ENCODE results near the gene TPPP2.
"Not testable (repeated sequence)": the region's sequence is repeated elsewhere in the genome, so short reads cannot be mapped to it uniquely, and the experiment has no call there.

Gene TPPP2

DNA sequence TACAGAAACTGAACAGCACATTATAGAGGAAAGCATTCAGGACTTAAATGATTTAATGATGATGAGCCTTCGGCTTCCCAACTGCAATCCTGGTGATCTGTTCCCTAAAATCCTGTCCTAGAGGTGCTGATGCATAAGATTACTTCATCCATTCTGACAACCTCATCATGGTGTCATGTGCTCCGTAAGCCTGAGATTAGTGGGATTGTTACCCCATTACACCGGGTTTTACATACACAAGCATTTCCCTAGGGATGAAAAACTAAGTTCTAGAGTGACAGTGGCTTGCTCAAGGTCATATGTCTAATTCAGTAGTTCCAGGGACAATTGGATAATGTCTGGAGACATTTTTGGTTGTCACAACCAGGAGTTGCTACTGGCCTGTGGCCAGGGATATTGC lies 7.1 kb downstream of the TPPP2 start:
- H3K27ac ChIP-seq (ENCODE audit: low read length), result no peak overlapping the region

DNA sequence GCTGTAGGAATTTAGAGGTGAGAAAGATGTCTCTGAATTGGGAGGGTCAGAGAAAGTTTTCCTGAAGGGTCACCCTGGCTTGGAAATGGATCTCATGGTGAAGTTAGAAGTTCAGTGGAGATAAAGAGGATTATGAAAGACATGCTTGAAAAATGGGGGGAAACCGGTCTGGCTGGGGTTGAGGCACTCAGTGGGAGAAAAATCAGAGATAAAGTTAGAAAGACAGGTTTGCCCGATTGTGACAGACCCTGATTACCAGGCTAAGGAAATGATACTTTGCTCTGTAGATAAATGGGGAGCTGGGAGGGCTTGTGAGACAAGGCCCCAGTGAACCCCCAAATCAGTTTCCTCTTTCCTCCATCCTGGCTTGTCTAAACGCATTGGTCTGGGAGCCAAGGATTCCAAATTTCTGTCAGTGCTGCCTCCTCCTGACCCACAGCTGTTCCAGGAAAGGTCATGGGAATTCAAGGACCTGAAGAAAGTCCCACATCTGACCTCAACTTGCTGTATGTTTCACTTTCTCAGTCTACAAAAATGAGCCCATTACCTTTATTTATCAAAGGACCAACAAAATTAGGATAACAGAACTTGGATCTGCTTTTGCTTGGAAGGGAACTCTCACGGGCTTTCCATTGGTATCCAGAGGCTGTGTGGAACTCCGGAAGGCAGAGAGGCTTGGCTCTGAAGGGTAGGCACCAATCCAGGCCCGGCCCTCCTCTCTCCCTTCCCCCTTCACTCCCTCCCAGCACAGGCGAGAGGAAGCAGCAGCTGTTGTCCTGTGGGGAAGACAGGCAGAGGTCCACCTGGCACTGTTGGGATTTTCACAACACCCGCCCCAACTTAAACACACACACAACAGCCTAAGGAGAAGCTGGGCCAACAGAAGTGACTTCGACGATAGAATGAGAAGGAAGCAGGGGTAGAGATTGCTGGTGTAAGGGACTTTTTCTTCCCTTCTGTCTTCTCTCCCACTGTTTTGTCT lies 8.7 kb downstream of the TPPP2 start:
- Histone ChIP-seq H3K4me3 (ENCODE audit: low read length in 2 of 2) (peak overlapping the region; percentile 29 to 57), H3K9me3 (ENCODE audit: control insufficient read depth in 2 of 2, low read length in 2 of 2) (no peaks in the 10 kb centered on the region), H3K36me3 (ENCODE audit: control insufficient read depth in 2 of 2, insufficient read depth in 2 of 2, low read length in 2 of 2) (no peaks in the 10 kb centered on the region), H3K9ac (ENCODE audit: low read length in 2 of 2) (peak overlapping the region; percentile 12 to 47), H3K4me1 (ENCODE audit: control insufficient read depth, insufficient read depth, low read length) (peaks cover 20% of the 10 kb centered on the region), H3K27me3 (ENCODE audit: control insufficient read depth in 1 of 2, insufficient read depth in 2 of 2, low read length in 2 of 2) (no peaks in the 10 kb centered on the region), H3K27ac (ENCODE audit: low read length) (peak overlapping the region; percentile 81)

More for the DNA sequence above, 7.1 kb downstream of the TPPP2 start:
- Histone ChIP-seq H3K4me3 (ENCODE audit: low read length in 2 of 2) (no peak overlapping the region), H3K27me3 (ENCODE audit: control insufficient read depth in 1 of 2, insufficient read depth in 2 of 2, low read length in 2 of 2) (no peaks in the 10 kb centered on the region), H3K9me3 (ENCODE audit: control insufficient read depth in 2 of 2, low read length in 2 of 2) (no peaks in the 10 kb centered on the region), H3K36me3 (ENCODE audit: control insufficient read depth in 2 of 2, insufficient read depth in 2 of 2, low read length in 2 of 2) (no peaks in the 10 kb centered on the region), H3K9ac (ENCODE audit: low read length in 2 of 2) (no peak overlapping the region), H3K4me1 (ENCODE audit: control insufficient read depth, insufficient read depth, low read length) (peaks cover 25% of the 10 kb centered on the region)

DNA sequence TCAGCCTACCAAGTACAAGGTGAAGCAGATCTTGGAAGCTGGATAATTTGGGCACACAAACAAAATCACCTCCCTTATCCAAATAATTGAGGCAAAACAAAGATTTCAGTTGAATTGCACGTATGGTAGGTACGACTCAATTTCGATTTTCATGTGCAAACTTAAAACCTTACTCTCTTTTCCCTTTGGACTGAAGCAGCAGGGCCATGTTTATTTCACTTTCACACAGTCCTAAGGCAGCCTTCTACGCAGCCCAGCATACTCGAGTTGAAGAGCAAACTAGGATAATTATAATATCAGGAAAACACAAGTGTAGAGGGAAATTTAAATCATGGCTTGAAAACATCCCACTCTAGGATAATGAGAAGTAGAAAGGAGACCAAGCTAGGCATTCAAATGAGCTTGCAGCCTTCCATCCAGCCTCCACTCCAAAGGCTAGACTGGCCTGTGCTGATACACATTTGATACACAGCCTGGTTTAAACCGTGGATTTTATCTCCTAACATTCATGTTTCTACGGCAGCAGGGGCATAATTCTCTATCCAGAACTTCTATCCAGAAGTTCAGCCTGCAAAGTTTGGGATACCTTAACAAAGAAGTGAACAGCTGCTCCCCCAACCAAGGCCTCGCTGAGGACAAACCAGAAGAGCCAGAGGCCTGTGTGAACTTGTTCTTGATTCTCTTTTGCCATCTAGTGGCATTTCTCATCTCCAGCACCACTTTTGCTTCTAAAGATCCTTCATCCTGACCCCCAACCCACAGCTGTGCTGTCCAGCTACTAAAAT lies 9.8 kb downstream of the TPPP2 start:
- Histone ChIP-seq H3K27ac (ENCODE audit: low read length) (peak overlapping the region; percentile 81), H3K27me3 (ENCODE audit: control insufficient read depth in 1 of 2, insufficient read depth in 2 of 2, low read length in 2 of 2) (peaks cover 0 to 3% of the 10 kb centered on the region in 2 donors), H3K9me3 (ENCODE audit: control insufficient read depth in 2 of 2, low read length in 2 of 2) (no peaks in the 10 kb centered on the region), H3K36me3 (ENCODE audit: control insufficient read depth in 2 of 2, insufficient read depth in 2 of 2, low read length in 2 of 2) (no peaks in the 10 kb centered on the region), H3K9ac (ENCODE audit: low read length in 2 of 2) (peak overlapping the region; percentile 12 to 51), H3K4me1 (ENCODE audit: control insufficient read depth, insufficient read depth, low read length) (peaks cover 20% of the 10 kb centered on the region), H3K4me3 (ENCODE audit: low read length in 2 of 2) (peak overlapping the region; percentile 29 to 57)

DNA sequence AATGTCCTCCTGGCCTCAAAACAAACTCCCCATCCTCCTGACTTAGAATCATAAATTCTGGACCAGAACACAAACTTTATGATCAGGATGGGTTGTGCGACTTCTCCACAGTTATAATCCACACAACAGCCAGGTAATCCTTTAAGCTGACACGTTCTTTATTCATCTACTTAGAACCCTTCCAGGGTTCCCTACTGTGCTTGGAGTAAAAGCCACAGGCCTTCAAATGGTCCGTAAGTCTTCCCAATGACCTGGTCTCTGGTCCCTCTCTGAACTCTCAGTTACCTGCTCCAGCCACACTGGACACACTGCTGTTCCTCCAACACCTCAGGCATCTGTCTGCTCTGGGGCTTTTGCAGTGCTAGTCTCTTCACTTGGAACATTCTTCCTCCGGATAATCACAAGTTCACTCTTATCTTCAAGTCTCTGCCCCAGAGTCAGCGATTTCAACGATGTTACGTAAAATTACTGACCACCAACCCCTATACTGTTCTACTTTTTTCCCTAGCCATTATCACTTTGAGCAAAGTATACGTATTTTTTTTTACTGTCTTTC lies 10.4 kb downstream of the TPPP2 start:
- Histone ChIP-seq H3K27me3 (ENCODE audit: control insufficient read depth in 1 of 2, insufficient read depth in 2 of 2, low read length in 2 of 2) (peaks cover 0 to 3% of the 10 kb centered on the region in 2 donors), H3K9ac (ENCODE audit: low read length in 2 of 2) (no peak overlapping the region), H3K4me1 (ENCODE audit: control insufficient read depth, insufficient read depth, low read length) (peaks cover 20% of the 10 kb centered on the region), H3K4me3 (ENCODE audit: low read length in 2 of 2) (no peak overlapping the region), H3K27ac (ENCODE audit: low read length) (no peak overlapping the region), H3K36me3 (ENCODE audit: control insufficient read depth in 2 of 2, insufficient read depth in 2 of 2, low read length in 2 of 2) (no peaks in the 10 kb centered on the region), H3K9me3 (ENCODE audit: control insufficient read depth in 2 of 2, low read length in 2 of 2) (no peaks in the 10 kb centered on the region)

DNA sequence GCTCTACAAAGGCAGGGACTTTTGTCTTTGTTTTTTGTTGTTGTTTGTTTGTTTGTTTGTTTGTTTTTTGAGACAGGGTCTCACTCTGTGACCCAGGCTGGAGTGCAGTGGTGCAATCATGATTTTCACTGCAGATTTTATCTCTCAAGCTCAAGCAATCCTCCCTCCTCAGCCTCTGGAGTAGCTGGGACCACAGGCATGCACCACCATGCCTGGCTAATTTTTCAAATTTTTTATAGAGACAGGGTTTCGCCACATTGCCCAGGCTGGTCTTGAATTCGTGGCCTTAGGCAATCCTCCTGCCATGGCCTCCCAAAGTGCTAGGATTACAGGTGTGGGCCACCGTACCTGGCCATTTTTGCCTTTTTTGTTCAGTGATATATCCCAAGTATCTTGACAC lies 10.9 kb downstream of the TPPP2 start:
- H3K4me3 ChIP-seq (ENCODE audit: low read length in 2 of 2); H3K9ac ChIP-seq (ENCODE audit: low read length in 2 of 2); H3K9me3 ChIP-seq (ENCODE audit: control insufficient read depth in 2 of 2, low read length in 2 of 2); H3K27me3 ChIP-seq (ENCODE audit: control insufficient read depth in 1 of 2, insufficient read depth in 2 of 2, low read length in 2 of 2); H3K36me3 ChIP-seq (ENCODE audit: control insufficient read depth in 2 of 2, insufficient read depth in 2 of 2, low read length in 2 of 2); H3K27ac ChIP-seq (ENCODE audit: low read length): not testable (repeated sequence)
- H3K4me1 ChIP-seq (ENCODE audit: control insufficient read depth, insufficient read depth, low read length), result peaks cover 20% of the 10 kb centered on the region

DNA sequence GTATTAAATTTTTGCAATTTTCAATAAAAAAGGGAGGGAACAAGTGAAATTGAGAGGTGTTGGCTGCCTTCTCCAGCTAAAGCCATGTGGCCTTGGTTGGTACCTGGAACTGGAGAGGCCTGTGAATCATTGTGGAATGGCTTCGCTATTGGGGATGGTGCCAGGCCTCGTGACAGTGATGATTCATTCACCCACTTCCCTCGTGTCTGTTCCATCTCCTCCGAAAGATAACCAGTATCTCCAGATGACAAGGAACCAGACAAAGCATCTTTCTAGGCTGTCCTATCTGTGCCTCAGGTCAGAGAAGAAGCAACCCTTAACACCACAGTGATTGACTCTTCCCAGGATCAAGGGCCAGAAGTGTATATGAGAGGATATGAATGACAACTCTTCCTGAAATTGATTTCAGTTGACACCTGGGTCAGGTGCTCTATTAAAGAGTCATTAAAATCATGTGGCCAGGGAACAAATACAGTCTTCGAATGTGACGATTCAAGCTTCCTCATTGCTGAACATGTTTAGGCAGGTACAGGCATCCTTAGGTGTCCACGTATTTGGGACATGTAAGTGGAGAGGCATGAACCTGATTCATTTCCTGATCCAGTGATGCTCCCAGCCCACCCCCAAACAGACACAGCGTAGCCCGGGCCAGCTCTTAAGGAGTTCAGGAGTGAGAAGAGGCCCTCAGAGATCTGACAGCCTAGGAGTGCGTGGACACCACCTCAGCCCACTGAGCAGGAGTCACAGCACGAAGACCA lies 11.8 kb downstream of the TPPP2 start, which contains the start of gene RNASE7:
TSS of gene RNASE7 (plus strand) at position 687 of the 758 bp plus-strand sequence. CDS start 631 bp downstream, outside the sequence.
- H3K4me1 ChIP-seq (ENCODE audit: control insufficient read depth, insufficient read depth, low read length), result peaks cover 18% of the 10 kb centered on the region
- no peaks in the 10 kb centered on the region for H3K9me3 ChIP-seq (ENCODE audit: control insufficient read depth in 2 of 2, low read length in 2 of 2)
- H3K4me3 ChIP-seq (ENCODE audit: low read length in 2 of 2), result no peak within 1 kb of the TSS
- H3K27me3 ChIP-seq (ENCODE audit: control insufficient read depth in 1 of 2, insufficient read depth in 2 of 2, low read length in 2 of 2), result peaks cover 0 to 3% of the 10 kb centered on the region in 2 donors
- no peak within 1 kb of the TSS for H3K27ac ChIP-seq (ENCODE audit: low read length)
- no peaks in the 10 kb centered on the region for H3K36me3 ChIP-seq (ENCODE audit: control insufficient read depth in 2 of 2, insufficient read depth in 2 of 2, low read length in 2 of 2)
- no peak within 1 kb of the TSS for H3K9ac ChIP-seq (ENCODE audit: low read length in 2 of 2)

DNA sequence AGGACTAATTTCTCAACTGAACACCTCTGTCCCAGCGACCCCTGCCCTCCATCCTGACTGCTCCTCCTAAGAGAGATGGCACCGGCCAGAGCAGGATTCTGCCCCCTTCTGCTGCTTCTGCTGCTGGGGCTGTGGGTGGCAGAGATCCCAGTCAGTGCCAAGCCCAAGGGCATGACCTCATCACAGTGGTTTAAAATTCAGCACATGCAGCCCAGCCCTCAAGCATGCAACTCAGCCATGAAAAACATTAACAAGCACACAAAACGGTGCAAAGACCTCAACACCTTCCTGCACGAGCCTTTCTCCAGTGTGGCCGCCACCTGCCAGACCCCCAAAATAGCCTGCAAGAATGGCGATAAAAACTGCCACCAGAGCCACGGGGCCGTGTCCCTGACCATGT lies 12.9 kb downstream of the TPPP2 start:
- peaks cover 18% of the 10 kb centered on the region for H3K4me1 ChIP-seq (ENCODE audit: control insufficient read depth, insufficient read depth, low read length)

DNA sequence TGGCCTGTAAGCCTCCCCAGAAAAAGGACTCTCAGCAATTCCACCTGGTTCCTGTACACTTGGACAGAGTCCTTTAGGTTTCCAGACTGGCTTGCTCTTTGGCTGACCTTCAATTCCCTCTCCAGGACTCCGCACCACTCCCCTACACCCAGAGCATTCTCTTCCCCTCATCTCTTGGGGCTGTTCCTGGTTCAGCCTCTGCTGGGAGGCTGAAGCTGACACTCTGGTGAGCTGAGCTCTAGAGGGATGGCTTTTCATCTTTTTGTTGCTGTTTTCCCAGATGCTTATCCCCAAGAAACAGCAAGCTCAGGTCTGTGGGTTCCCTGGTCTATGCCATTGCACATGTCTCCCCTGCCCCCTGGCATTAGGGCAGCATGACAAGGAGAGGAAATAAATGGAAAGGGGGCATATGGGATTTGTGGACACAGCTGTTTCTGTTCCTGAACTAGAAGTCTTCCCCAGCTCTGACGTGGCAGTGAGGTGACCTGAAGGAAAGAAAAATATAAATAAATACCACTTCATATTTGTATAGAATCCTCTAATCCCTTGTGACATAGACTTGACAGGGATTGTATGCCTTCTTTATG lies 13.5 kb downstream of the TPPP2 start:
- Histone ChIP-seq H3K4me3 (ENCODE audit: low read length in 2 of 2) (no peak overlapping the region), H3K9ac (ENCODE audit: low read length in 2 of 2) (no peak overlapping the region), H3K4me1 (ENCODE audit: control insufficient read depth, insufficient read depth, low read length) (peaks cover 15% of the 10 kb centered on the region), H3K36me3 (ENCODE audit: control insufficient read depth in 2 of 2, insufficient read depth in 2 of 2, low read length in 2 of 2) (no peaks in the 10 kb centered on the region), H3K9me3 (ENCODE audit: control insufficient read depth in 2 of 2, low read length in 2 of 2) (no peaks in the 10 kb centered on the region), H3K27ac (ENCODE audit: low read length) (no peak overlapping the region), H3K27me3 (ENCODE audit: control insufficient read depth in 1 of 2, insufficient read depth in 2 of 2, low read length in 2 of 2) (peaks cover 0 to 3% of the 10 kb centered on the region in 2 donors)

More for the DNA sequence above, 12.9 kb downstream of the TPPP2 start:
- Histone ChIP-seq H3K27ac (ENCODE audit: low read length) (no peak overlapping the region), H3K36me3 (ENCODE audit: control insufficient read depth in 2 of 2, insufficient read depth in 2 of 2, low read length in 2 of 2) (no peaks in the 10 kb centered on the region), H3K9ac (ENCODE audit: low read length in 2 of 2) (no peak overlapping the region), H3K9me3 (ENCODE audit: control insufficient read depth in 2 of 2, low read length in 2 of 2) (no peaks in the 10 kb centered on the region), H3K27me3 (ENCODE audit: control insufficient read depth in 1 of 2, insufficient read depth in 2 of 2, low read length in 2 of 2) (peaks cover 0 to 3% of the 10 kb centered on the region in 2 donors), H3K4me3 (ENCODE audit: low read length in 2 of 2) (no peak overlapping the region)

DNA sequence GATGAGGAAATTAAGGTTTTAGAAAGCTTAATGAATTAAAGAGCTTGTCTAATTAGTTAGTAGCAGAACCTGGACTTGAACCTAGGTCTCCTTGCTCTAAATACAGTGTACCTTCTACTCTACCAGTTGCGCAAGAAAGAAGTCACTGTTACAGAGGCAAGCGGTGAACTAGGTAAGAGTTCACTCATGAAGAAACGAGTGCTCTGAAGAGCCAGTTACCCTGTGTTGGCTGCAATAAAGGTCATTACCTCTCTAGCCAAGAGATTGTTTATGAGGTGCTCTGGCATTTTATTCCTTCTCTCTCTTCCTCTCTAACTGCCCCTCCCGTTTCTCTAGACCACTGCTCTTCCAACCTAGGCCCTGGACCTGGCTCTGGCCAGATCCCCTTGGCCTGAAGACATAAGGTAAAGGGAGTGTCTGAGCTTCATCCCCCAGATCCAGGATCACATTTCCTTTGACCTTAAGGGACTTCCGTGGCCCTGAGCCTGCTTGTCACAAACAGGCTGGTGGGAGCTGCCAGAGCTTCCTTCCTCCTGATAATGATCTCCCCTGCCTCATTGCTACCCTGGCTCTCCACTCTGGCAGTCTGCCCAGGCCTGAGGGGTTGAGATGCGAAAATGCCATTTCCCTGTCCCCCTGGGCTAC lies 14.1 kb downstream of the TPPP2 start:
- H3K9me3 ChIP-seq (ENCODE audit: control insufficient read depth in 2 of 2, low read length in 2 of 2), result no peaks in the 10 kb centered on the region
- no peaks in the 10 kb centered on the region for H3K36me3 ChIP-seq (ENCODE audit: control insufficient read depth in 2 of 2, insufficient read depth in 2 of 2, low read length in 2 of 2)
- H3K9ac ChIP-seq (ENCODE audit: low read length in 2 of 2), result no peak overlapping the region
- no peak overlapping the region for H3K4me3 ChIP-seq (ENCODE audit: low read length in 2 of 2)
- H3K27ac ChIP-seq (ENCODE audit: low read length), result no peak overlapping the region
- peaks cover 9% of the 10 kb centered on the region for H3K4me1 ChIP-seq (ENCODE audit: control insufficient read depth, insufficient read depth, low read length)
- peaks cover 0 to 3% of the 10 kb centered on the region in 2 donors for H3K27me3 ChIP-seq (ENCODE audit: control insufficient read depth in 1 of 2, insufficient read depth in 2 of 2, low read length in 2 of 2)

Measured in stomach smooth muscle (tissue), 2 donors.